Stimulated activated CD4-positive, alpha-beta T cell treated with anti-CD3 and anti-CD28 coated beads, Interleukin-15, amount 100 ng/mL, for 1 hour (primary cell): ENCODE data around the gene XAB2.
"Not testable (repeated sequence)": the region's sequence is repeated elsewhere in the genome, so short reads cannot be mapped to it uniquely, and the experiment has no call there.

Experiments used
- DNase-seq, 2 donors: peaks; one replicate each; pipeline ENCODE4 v3.0.0-alpha.2; 2020; ENCODE audit warnings: low read depth in 1 of 2, low spot score in 1 of 2

The XAB2 gene

DNA sequence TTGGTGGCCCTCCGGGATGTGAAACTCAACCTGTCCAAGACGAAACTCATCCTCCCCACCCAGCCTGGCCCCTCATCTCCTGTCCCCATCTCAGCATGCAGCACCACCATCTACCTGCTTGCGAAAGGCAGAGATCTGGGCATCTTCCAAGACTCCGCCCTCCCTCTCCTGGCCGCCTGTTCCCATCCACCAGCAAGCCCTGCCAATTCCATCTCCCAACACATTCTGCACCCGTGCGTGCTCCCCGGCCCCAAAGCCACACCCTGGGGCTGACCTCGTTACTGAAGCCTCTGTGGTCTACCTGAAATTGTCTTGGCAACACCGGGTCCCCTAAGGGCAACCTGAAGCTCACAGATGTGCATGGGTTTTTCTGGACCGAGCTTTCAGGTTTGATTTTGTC, 46.9 kb downstream of the XAB2 start:
- no peak for DNase-seq

DNA sequence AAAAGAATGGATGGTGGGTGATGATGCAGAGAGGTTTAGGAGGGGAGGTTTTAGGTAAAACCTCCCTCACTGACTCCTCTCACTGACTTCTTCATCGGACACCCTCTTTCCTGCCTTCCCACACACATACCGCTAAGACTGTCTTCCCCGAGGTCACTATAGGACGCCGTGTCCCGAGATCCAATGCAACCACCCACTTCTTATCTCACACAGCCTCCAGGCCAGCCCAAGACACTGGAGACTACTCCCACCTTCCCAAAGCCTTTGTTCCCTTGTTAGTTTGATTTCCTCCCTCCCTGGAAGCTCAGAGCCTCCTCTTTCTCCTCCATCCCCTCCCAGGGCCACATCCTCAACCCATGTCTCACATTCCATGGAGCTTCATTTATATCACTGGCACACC, 50.2 kb downstream of the XAB2 start:
- DNase-seq: no peak

DNA sequence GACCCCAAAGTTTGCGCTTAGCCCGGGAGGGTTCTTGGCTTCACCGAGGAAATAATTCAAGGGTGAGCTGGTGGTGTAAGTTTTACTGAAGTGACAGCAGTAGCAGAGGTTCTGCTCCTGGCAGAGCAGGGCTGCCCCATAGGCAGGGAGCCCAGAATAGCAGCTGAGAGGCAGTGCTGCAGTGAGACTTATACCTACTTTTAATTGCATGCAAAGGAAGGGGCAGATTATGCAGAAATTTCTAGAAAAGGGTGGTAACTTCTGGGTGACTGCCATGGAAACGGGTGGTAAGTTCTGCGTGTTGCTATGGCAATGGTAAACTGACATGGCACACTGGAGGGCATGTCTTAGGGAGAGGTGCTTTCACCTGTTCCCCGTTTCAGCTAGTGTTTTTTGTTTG, 51.2 kb downstream of the XAB2 start:
- no peak for DNase-seq

DNA sequence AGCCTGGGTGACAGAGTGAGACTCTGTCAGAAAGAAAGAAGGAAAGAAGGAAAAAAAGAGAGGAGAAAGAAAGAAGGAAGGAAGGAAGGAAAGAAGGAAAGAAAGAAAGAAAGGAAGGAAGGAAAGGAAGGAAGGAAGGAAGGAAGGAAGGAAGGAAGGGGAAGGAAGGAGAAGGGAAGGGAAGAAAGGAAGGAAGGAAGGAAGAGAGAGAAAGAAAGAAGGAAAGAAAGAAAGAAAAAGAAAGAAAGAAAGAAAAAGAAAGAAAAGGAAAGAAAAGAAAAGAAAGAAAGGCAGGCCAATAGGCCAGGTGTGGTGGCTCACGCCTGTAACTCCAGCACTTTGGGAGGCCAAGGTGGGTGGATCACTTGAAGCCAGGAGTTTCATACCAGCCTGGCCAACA, 51.9 kb downstream of the XAB2 start:
- DNase-seq: not testable (repeated sequence)

DNA sequence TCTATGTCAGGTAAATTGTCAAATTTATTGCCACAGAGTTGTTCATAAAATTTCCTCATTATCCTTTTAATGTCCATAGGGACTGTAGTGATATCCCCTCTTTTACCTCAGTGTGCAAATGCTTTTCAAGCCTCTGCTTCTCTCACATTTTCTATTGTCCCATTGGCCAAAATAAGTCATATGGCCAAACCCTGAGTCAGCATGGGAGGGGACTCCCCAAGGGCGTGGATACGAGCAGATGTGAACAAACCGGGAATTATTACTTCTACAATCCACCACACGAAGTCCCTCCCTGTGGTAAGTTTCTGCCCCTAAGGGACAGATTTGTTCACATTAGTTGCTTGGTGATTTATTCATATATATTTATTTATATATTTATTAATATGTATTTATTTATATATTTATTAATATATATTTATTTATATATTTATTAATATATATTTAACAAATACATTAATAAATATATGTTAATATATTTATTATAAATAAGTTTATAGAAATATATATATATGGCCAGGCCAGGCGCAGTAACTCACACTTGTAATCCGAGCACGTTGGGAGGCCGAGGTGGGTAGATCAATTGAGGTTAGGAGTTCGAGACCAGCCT, 53.8 kb downstream of the XAB2 start:
- DNase-seq: no peak

DNA sequence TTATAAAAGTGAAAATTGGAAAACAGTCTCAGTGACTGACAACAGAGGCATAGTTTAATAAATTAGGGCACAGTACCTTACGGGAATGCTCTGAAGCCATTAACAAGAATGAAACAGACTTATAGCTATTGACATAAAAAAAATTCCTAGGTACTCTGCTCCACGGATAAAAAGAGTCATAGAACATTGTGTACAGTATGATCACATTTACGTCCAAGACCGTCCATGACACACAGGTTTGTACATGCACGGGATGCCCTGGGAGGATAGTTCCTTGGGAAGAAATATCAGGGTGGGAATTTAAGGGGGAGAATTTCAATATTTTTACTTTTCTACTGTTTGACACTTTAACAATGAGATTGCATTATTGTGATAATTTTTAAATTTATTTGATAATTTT, 58.6 kb downstream of the XAB2 start:
- DNase-seq: no peak
